Measurements from ENCODE around the gene ANK2. TPM values are rescaled to one million over a fixed set of nuclear protein-coding genes. Genes with fewer than 3 reads are reported as not detected.

The ANK2 gene
- polyA plus RNA-seq (2012; ENCODE audit: insufficient read depth, insufficient read length, low read depth) = 32.4 TPM

GRCh38 chr4:113049421-113050370 lies at the start of gene ANK2:
ANK2 (plus strand) TSS chr4:113049653; CDS start chr4:113049729, 76 bp downstream.
- H3K4me3 ChIP-seq (ENCODE audit: low read depth, low read length) = peak within 1 kb of the TSS; percentile 44
- peak; percentile 74 for DNase-seq
- peaks cover 29% of the 10 kb centered on the region for H3K4me1 ChIP-seq
- no peaks in the 10 kb centered on the region for H3K27me3 ChIP-seq
- TF ChIP-seq CTCF (IDR thresholded peaks at IDR 0.05; ENCODE audit: low read depth, low read length) = no peak
- H3K9me3 ChIP-seq = no peaks in the 10 kb centered on the region
- H3K36me3 ChIP-seq = peaks cover 60% of the 10 kb centered on the region

- Histone ChIP-seq H3K4me3 (ENCODE audit: low read depth, low read length) (no peak overlapping the region), H3K36me3 (peaks cover 29% of the 10 kb centered on the region), H3K4me1 (peaks cover 32% of the 10 kb centered on the region), H3K9me3 (0 out of 2 replicates have a peak, but pooled peaks cover 3% of the 10 kb centered on the region), H3K27me3 (no peaks in the 10 kb centered on the region)
- DNase-seq = no peak
- no peak for TF ChIP-seq CTCF (IDR thresholded peaks at IDR 0.05; ENCODE audit: low read depth, low read length)
These were observed 45.6 kb upstream of the ANK2 start for GRCh38 chr4:113003841-113004240.

GRCh38 chr4:113004655-113005054 lies 44.8 kb upstream of the ANK2 start:
- peaks cover 29% of the 10 kb centered on the region for H3K36me3 ChIP-seq
- no peak for TF ChIP-seq CTCF (IDR thresholded peaks at IDR 0.05; ENCODE audit: low read depth, low read length)
- 0 out of 2 replicates have a peak, but pooled peaks cover 3% of the 10 kb centered on the region for H3K9me3 ChIP-seq
- no peak overlapping the region for H3K4me3 ChIP-seq (ENCODE audit: low read depth, low read length)
- H3K27me3 ChIP-seq = no peaks in the 10 kb centered on the region
- no peak for DNase-seq
- H3K4me1 ChIP-seq = peaks cover 28% of the 10 kb centered on the region

GRCh38 chr4:113006632-113007031 lies 42.8 kb upstream of the ANK2 start:
- TF ChIP-seq CTCF (IDR thresholded peaks at IDR 0.05; ENCODE audit: low read depth, low read length) = no peak
- DNase-seq = no peak

GRCh38 chr4:113007151-113007550 lies 42.3 kb upstream of the ANK2 start:
- no peak for DNase-seq
- Histone ChIP-seq H3K36me3 (peaks cover 25% of the 10 kb centered on the region), H3K4me1 (peaks cover 34% of the 10 kb centered on the region), H3K27me3 (no peaks in the 10 kb centered on the region), H3K9me3 (0 out of 2 replicates have a peak, but pooled peaks cover 3% of the 10 kb centered on the region), H3K4me3 (ENCODE audit: low read depth, low read length) (no peak overlapping the region)
- TF ChIP-seq CTCF (IDR thresholded peaks at IDR 0.05; ENCODE audit: low read depth, low read length) = no peak

More at GRCh38 chr4:113006632-113007031, 42.8 kb upstream of the ANK2 start:
- H3K9me3 ChIP-seq = 0 out of 2 replicates have a peak, but pooled peaks cover 3% of the 10 kb centered on the region
- H3K36me3 ChIP-seq = peaks cover 26% of the 10 kb centered on the region
- H3K4me3 ChIP-seq (ENCODE audit: low read depth, low read length) = no peak overlapping the region
- peaks cover 30% of the 10 kb centered on the region for H3K4me1 ChIP-seq
- H3K27me3 ChIP-seq = no peaks in the 10 kb centered on the region

GRCh38 chr4:113008135-113008534 lies 41.3 kb upstream of the ANK2 start:
- Histone ChIP-seq H3K27me3 (no peaks in the 10 kb centered on the region), H3K9me3 (0 out of 2 replicates have a peak, but pooled peaks cover 3% of the 10 kb centered on the region), H3K4me3 (ENCODE audit: low read depth, low read length) (no peak overlapping the region), H3K4me1 (peaks cover 44% of the 10 kb centered on the region), H3K36me3 (peaks cover 25% of the 10 kb centered on the region)
- no peak for TF ChIP-seq CTCF (IDR thresholded peaks at IDR 0.05; ENCODE audit: low read depth, low read length)
- DNase-seq = no peak

Data from BE2C (cell line).